NCI-H2081 (cell line): ENCODE data around the gene TMEM217.
A peak's percentile ranks its signal among the peaks of the same experiment; 100 is the strongest.
"Not testable (repeated sequence)": the region's sequence is repeated elsewhere in the genome, so short reads cannot be mapped to it uniquely, and the experiment has no call there.

Experiments used
- DNase-seq, 2 experiments: peaks; one replicate each; lab custom pipeline; 2025; lab: John Stamatoyannopoulos, UW

TMEM217 gene

GRCh38 chr6:37185949-37186720, 71.8 kb downstream of the TMEM217 start:
- DNase-seq, result not testable (repeated sequence)

DNA sequence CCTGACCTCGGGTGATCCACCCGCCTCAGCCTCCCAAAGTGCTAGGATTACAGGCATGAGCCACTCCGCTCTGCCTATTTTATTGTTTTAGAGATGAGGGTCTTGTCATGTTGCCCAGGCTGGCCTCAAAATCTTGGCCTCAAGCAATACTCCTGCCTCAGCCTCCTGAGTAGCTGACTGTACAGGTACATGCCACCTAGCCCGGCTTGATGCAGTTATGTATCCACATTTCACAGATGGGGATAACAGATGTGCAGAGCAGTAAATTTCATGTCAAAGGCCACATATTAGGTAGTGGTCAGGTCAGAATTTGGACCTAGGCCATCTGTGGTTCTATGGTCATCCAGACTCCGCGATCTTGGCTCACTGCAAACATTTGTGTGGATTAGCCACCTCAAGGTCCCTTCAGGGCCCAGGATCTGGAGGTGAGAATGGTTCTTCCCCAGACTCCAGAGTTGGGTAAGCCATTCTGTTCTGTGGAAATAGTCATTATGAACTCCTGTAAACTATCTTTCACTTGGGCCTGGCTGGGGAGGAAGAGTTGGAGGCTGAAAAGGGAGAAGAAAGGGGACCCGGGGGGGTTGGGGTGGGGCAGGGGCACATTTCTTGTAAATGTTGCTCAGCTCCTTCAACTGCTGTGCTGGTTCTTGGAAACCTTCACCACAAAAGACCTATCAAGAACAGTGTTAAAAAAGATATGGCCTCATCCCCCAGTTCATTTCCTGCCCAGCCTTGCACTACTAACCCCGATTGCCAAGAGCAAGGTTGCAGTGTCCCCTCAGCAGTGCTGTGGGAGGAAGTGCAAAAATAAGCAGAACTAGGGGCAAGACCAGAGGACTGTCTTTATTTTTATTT, 75.0 kb downstream of the TMEM217 start:
- no peak for DNase-seq

GRCh38 chr6:37180610-37181009, 77.3 kb downstream of the TMEM217 start:
- not testable (repeated sequence) for DNase-seq

DNA sequence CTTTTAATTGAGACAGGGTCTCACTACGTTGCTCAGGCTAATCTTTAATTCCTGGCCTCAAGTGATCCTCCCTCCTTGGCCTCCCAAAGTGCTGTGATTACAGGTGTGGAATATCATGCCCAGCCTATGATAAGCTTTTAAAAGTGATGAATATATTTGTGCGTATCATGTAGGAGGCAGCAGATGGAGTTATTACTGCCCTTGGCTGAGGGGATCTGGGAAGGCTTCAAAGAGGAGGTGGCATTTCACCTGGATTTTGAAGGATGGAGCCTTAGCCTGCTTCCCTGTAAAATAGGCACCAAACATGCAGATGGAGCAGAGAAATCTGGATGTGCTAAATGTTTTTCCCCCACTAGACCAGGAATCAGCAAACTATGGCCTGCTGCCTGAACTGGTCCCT, 77.9 kb downstream of the TMEM217 start:
- no peak for DNase-seq

GRCh38 chr6:37177935-37178517, 79.9 kb downstream of the TMEM217 start:
- no peak for DNase-seq

DNA sequence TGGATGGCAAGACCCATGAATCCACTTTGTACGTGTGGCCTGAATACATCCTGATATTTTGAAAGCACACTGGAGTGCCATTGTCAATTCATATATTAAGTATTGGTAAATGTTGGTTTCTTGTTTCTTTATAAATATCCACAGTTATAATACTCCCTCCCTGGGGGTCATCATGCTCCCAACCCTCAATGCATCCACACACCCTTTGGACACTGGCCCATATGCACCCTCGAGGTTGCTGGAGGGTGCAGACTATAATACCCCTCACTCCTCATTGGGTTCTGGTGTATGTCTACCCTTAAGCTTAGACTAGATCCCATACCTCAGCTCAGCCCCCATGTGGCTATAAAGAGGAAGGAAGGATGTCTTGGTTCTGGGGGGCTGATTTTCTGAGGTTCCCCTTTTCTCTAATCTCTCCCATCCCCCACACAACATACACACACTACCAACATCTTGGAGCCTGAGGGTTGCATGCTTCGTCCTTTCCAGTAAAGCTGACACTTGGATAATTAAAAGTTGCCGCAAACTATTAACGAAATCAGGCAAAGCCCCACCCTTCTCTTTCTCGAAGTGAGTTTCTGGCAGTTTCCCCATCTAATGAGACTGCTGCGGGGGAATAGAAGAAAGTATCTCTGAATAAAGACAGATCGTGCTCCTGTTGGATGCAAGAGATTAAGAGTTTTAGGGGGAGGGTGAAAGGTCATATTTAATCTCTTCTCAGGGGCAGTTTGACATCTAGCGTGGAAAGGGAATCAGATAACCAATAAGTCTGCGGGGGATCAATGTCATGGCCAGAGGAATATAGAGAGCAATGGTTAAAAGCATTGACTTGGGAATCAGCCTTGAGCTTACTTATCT, 80.6 kb downstream of the TMEM217 start:
- DNase-seq, result no peak

DNA sequence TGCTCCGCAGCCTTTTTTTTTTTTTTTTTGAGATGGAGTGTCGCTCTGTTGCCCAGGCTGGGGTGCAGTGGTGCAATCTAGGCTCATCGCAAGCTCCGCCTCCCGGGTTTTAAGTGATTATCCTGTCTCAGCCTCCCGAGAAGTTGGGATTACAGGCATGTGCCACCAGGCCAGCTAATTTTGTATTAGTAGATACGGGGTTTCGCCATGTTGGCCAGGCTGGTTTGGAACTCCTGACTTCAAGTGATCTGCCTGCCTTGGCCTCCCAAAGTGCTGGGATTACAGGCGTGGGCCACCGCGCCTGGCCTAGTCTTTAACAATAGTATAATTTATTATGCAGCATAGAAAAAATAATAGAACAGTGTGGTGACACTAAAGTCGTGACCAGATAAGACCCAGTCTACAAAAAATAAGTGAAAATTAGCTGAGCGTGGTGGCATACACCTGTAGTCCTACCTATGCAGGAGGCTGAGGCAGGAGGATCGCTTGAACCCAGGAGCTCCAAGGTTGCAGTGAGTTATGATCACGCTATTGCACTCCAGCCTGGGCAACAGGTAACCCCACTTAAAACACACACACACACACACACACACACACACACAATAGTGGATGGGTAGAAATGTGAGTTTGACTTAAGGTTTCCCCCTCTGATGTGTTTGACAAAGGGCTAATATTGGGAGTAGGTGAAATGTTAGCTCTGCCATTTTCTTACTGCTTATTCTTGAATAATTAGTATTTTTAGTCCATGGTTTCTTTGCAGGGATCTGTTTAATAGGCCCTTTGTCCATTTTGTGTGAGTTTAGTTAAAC, 81.5 kb downstream of the TMEM217 start:
- no peak for DNase-seq

- no peak for DNase-seq
Measured at GRCh38 chr6:37175332-37176267, 82.3 kb downstream of the TMEM217 start.

- DNase-seq, result no peak
Measured at GRCh38 chr6:37174515-37175331, 83.2 kb downstream of the TMEM217 start.

DNA sequence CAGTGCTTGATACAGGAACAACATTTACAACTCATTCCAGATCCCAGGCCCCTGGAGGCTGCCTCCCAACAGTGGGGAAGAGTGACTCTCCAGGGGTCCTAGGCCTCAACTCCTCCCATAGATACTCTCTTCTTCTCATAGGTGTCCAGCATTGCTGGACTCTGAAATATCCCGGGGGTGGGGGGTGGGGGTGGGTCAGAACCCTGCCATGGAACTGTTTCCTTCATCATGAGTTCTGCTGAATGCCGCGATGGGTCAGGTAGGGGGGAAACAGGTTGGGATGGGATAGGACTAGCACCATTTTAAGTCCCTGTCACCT, 83.8 kb downstream of the TMEM217 start:
- no peak for DNase-seq

GRCh38 chr6:37173493-37174195, 84.3 kb downstream of the TMEM217 start:
- no peak for DNase-seq

- no peak for DNase-seq
Measured at GRCh38 chr6:37172912-37173492, 84.9 kb downstream of the TMEM217 start.

GRCh38 chr6:37171970-37172812, 85.8 kb downstream of the TMEM217 start:
- DNase-seq, result peak; percentile 81 to 83

DNA sequence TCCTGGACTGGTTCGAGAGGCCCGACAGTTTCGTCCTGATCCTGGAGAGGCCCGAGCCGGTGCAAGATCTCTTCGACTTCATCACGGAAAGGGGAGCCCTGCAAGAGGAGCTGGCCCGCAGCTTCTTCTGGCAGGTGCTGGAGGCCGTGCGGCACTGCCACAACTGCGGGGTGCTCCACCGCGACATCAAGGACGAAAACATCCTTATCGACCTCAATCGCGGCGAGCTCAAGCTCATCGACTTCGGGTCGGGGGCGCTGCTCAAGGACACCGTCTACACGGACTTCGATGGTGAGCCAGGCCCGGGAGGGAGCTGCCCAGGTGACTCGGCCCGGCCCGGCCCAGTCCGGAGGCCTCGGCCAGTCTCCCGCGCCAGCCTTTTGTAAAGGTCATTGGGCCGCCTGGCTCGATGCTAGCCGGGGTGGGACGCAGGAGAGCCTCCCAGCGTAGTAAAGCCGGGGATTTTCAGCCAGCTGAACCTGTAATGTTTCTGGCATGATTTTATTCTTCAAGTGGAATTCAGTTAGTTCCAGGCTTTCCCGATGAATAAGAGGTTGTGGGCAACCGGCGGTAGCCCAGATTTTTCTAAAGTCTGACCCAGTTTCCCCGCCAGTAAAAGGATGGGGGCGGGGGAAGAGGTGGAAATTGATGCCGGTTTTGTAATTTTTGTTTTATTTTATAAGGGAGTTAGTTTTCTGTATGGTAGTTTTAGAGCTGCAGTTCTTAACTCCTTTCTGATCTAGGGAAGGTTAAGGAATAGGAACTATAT, 86.6 kb downstream of the TMEM217 start:
- peak in 1 of 2 experiments; percentile 13 for DNase-seq

GRCh38 chr6:37170273-37171200, 87.4 kb downstream of the TMEM217 start:
- peak in 1 of 2 experiments; percentile 61 for DNase-seq
